ENCODE data around the gene CHD9NB.

DNA sequence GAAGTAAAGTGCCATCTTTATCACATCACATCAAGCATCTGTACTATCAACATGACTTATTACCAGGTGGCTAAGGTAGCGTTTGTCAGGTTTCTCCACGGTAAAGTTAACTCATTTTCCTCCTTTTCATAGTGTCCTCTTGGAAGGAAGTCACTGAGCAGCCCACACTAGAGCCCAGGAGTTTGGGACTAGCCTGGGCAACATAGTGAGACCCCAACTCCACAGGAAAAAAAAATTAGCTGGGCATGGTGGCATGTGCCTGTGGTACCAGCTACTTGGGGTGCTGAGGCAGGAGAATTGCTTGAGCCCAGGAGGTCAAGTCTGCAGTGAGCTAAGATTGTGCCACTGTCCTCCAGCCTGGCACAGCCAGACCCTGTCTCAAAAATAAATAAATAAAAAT lies 15.0 kb upstream of the CHD9NB start:
- TF ChIP-seq, protein P1, sequence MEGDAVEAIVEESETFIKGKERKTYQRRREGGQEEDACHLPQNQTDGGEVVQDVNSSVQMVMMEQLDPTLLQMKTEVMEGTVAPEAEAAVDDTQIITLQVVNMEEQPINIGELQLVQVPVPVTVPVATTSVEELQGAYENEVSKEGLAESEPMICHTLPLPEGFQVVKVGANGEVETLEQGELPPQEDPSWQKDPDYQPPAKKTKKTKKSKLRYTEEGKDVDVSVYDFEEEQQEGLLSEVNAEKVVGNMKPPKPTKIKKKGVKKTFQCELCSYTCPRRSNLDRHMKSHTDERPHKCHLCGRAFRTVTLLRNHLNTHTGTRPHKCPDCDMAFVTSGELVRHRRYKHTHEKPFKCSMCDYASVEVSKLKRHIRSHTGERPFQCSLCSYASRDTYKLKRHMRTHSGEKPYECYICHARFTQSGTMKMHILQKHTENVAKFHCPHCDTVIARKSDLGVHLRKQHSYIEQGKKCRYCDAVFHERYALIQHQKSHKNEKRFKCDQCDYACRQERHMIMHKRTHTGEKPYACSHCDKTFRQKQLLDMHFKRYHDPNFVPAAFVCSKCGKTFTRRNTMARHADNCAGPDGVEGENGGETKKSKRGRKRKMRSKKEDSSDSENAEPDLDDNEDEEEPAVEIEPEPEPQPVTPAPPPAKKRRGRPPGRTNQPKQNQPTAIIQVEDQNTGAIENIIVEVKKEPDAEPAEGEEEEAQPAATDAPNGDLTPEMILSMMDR (IDR thresholded peaks at IDR 0.05; ENCODE audit: low read depth, low read length), result no peak
- no peak for TF ChIP-seq EZH2phosphoT487 (IDR thresholded peaks at IDR 0.05; ENCODE audit: low read depth)

Data from OCI-LY3 (cell line).